GM12892 (cell line): ENCODE data around the gene TSC1.

ENCODE experiments used
- POLR2A ChIP-seq: IDR thresholded peaks from 2 replicates; pipeline ENCODE4 v1.6.1; 2011; ENCODE audit warnings: low read depth, low read length, control low read depth
- POLR2AphosphoS5 ChIP-seq: IDR thresholded peaks from 2 replicates; pipeline ENCODE4 v1.6.1; 2011; ENCODE audit warnings: low read depth, low read length, control low read depth
- TAF1 ChIP-seq: IDR thresholded peaks from 2 replicates; pipeline ENCODE4 v1.6.1; 2011; ENCODE audit warnings: low read depth, mild to moderate bottlenecking, control low read depth, low read length, borderline replicate concordance

- TF ChIP-seq POLR2A (no peak), POLR2AphosphoS5 (no peak), TAF1 (no peak)
Observed at GRCh38 chr9:132905726-132906125, 38.7 kb downstream of the TSC1 start.
